Chondrocyte (in vitro differentiated cells): ENCODE results near the gene DSCAML1. TPM values are rescaled to one million over a fixed set of nuclear protein-coding genes. Genes with fewer than 3 reads are reported as not detected.

ENCODE experiments used
- DNase-seq: peaks from one replicate; pipeline ENCODE4 v3.0.0; 2021; ENCODE audit warnings: mixed read lengths, low spot score
- H3K27ac Mint-ChIP-seq: one replicate; pipeline ENCODE4 v1.8.0; 2021; ENCODE audit warnings: mild to moderate bottlenecking, moderate library complexity, mixed read lengths; ENCODE audit not compliant: unreplicated experiment
- H3K27me3 Mint-ChIP-seq: 2 replicates; pipeline ENCODE4 v1.8.0; 2021; ENCODE audit warnings: low read depth, mixed read lengths
- H3K36me3 Mint-ChIP-seq: 2 replicates; pipeline ENCODE4 v1.8.0; 2021; ENCODE audit warnings: low read depth, mixed read lengths
- H3K4me1 Mint-ChIP-seq: 2 replicates; pipeline ENCODE4 v1.8.0; 2021; ENCODE audit warnings: low read depth, mild to moderate bottlenecking, mixed read lengths
- H3K4me3 Mint-ChIP-seq: one replicate; pipeline ENCODE4 v1.8.0; 2021; ENCODE audit warnings: mild to moderate bottlenecking, moderate library complexity, mixed read lengths; ENCODE audit not compliant: unreplicated experiment
- H3K9me3 Mint-ChIP-seq: 2 replicates; pipeline ENCODE4 v1.8.0; 2021; ENCODE audit warnings: low read depth, mixed read lengths
- CTCF ChIP-seq: fragments of 200-600 bp; sonication (generic); IDR thresholded peaks from 2 replicates; pipeline ENCODE4 v1.5.0; 2021; ENCODE audit warnings: antibody characterized with exemption, mild to moderate bottlenecking, moderate library complexity
- total RNA-seq: library from RNA; stranded (reverse); gene quantifications from 3 replicates; pipeline ENCODE4 v1.2.1, GENCODE V29; 2021

The DSCAML1 gene
- total RNA-seq, 1 donor from 2014 or later = not detected

GRCh38 chr11:117430293-117430955 is 366.6 kb downstream of the DSCAML1 start:
- peak; percentile 60 for DNase-seq
- no peaks in the 10 kb centered on the region for H3K9me3 Mint-ChIP-seq
- no peak for TF ChIP-seq CTCF
- H3K4me3 Mint-ChIP-seq = no peak overlapping the region
- H3K4me1 Mint-ChIP-seq = no peaks in the 10 kb centered on the region
- no peaks in the 10 kb centered on the region for H3K36me3 Mint-ChIP-seq
- peaks cover 22% of the 10 kb centered on the region for H3K27me3 Mint-ChIP-seq
- no peak overlapping the region for H3K27ac Mint-ChIP-seq

- no peaks in the 10 kb centered on the region for H3K36me3 Mint-ChIP-seq
- TF ChIP-seq CTCF = no peak
- DNase-seq = no peak
- peaks cover 24% of the 10 kb centered on the region for H3K27me3 Mint-ChIP-seq
- H3K27ac Mint-ChIP-seq = no peak overlapping the region
- no peak overlapping the region for H3K4me3 Mint-ChIP-seq
- no peaks in the 10 kb centered on the region for H3K9me3 Mint-ChIP-seq
- H3K4me1 Mint-ChIP-seq = no peaks in the 10 kb centered on the region
These were observed 368.2 kb downstream of the DSCAML1 start for GRCh38 chr11:117428856-117429229.

GRCh38 chr11:117428186-117428855 is 368.7 kb downstream of the DSCAML1 start:
- Mint-ChIP-seq H3K27me3 (peaks cover 24% of the 10 kb centered on the region), H3K9me3 (no peaks in the 10 kb centered on the region), H3K36me3 (no peaks in the 10 kb centered on the region), H3K27ac (no peak overlapping the region), H3K4me1 (no peaks in the 10 kb centered on the region), H3K4me3 (no peak overlapping the region)
- no peak for TF ChIP-seq CTCF
- DNase-seq = peak; percentile 81

GRCh38 chr11:117427356-117427874 is 369.6 kb downstream of the DSCAML1 start:
- peak; percentile 50 for DNase-seq
- TF ChIP-seq CTCF = no peak
- H3K4me3 Mint-ChIP-seq = no peak overlapping the region
- peaks cover 27% of the 10 kb centered on the region for H3K27me3 Mint-ChIP-seq
- H3K27ac Mint-ChIP-seq = no peak overlapping the region
- no peaks in the 10 kb centered on the region for H3K4me1 Mint-ChIP-seq
- H3K36me3 Mint-ChIP-seq = no peaks in the 10 kb centered on the region
- H3K9me3 Mint-ChIP-seq = no peaks in the 10 kb centered on the region

- H3K9me3 Mint-ChIP-seq = no peaks in the 10 kb centered on the region
- H3K36me3 Mint-ChIP-seq = no peaks in the 10 kb centered on the region
- H3K27me3 Mint-ChIP-seq = peaks cover 26% of the 10 kb centered on the region
- H3K4me1 Mint-ChIP-seq = no peaks in the 10 kb centered on the region
- H3K4me3 Mint-ChIP-seq = no peak overlapping the region
- no peak overlapping the region for H3K27ac Mint-ChIP-seq
- TF ChIP-seq CTCF = no peak
- no peak for DNase-seq
These were observed 370.1 kb downstream of the DSCAML1 start for GRCh38 chr11:117426941-117427340.
